Right ventricle myocardium inferior (tissue), 1 donor: ENCODE measurements around the gene C10orf95. TPM values are rescaled to one million over a fixed set of nuclear protein-coding genes. Genes with fewer than 3 reads are reported as not detected.

Source experiments
- microRNA-seq: library from miRNA; unstranded; fragments of <30 nt; microRNA quantifications from one replicate; pipeline ENCODE4 v1.2.0, GENCODE V29; 2020
- total RNA-seq: library from RNA; stranded (reverse); fragmentation: NEBNext Ultra II Directional; extraction: Animal tissue kit (Norgen Biotek cat#: 25700); gene quantifications from one replicate; pipeline ENCODE4 v1.2.1, GENCODE V29; 2021
- donor health status: DM: no; HTN: yes; CAD: no; lungs with severe emphysema.

C10orf95 gene
- total RNA-seq, 1 donor from 2014 or later, result not detected

Small RNA genes within 50 kb of the gene (microRNA-seq; reads per million reads assigned to microRNA genes)
- 250 reads per million, percentile 63 among the genes with 10 or more reads in this experiment for gene MIR146B

Other genes with a start within 250 kb of the C10orf95 start
- not detected for gene ELOVL3, start 225.2 kb downstream of the C10orf95 start, total RNA-seq
- gene PITX3, start 210.0 kb downstream of the C10orf95 start, total RNA-seq, result 1.8 TPM
- 44.0 TPM for gene GBF1, start 206.0 kb downstream of the C10orf95 start, total RNA-seq
- 15.1 TPM for gene NFKB2, start 55.8 kb downstream of the C10orf95 start, total RNA-seq
- 0.49 TPM for gene PSD, start 32.8 kb downstream of the C10orf95 start, total RNA-seq
- gene FBXL15, start 30.7 kb downstream of the C10orf95 start, total RNA-seq, result 8.4 TPM
- 84.5 TPM for gene CUEDC2, start 19.0 kb downstream of the C10orf95 start, total RNA-seq
- gene ACTR1A, start 51.2 kb upstream of the C10orf95 start, total RNA-seq, result 101 TPM
- gene SUFU, start 52.4 kb upstream of the C10orf95 start, total RNA-seq, result 7.8 TPM
- gene TRIM8, start 192.9 kb upstream of the C10orf95 start, total RNA-seq, result 109 TPM